K562 (cell line): ENCODE results near the gene SNRPD2. TPM values are rescaled to one million over a fixed set of nuclear protein-coding genes. Genes with fewer than 3 reads are reported as not detected.

ENCODE experiments used
- BACH1 ChIP-seq: fragments of 200-800 bp; sonication (Bioruptor generic); IDR thresholded peaks from 2 replicates; pipeline ENCODE4 v1.6.1; 2016; ENCODE audit warnings: missing genetic modification characterization, missing compliant biosample characterization
- CHD7 ChIP-seq: fragments of 200-600 bp; sonication (generic); IDR thresholded peaks from one replicate; pipeline ENCODE4 v1.6.1; 2012; ENCODE audit warnings: mild to moderate bottlenecking, low read depth, low read length, inconsistent platforms
- DACH1 ChIP-seq: fragments of 450-650 bp; IDR thresholded peaks from 2 replicates; pipeline ENCODE4 v1.6.1; 2018; ENCODE audit not compliant: partially characterized antibody
- FOXA1 ChIP-seq: fragments of 450-650 bp; IDR thresholded peaks from 2 replicates; pipeline ENCODE4 v1.6.1; 2016; ENCODE audit warnings: mild to moderate bottlenecking, borderline replicate concordance
- HMGN3 ChIP-seq: IDR thresholded peaks from 2 replicates; pipeline ENCODE4 v1.6.1; 2011; ENCODE audit warnings: borderline replicate concordance, low read depth, mild to moderate bottlenecking, mixed read lengths, low read length; ENCODE audit not compliant: insufficient read length; ENCODE audit errors: extremely low read depth
- MED1 ChIP-seq: sonication (generic); formaldehyde crosslinking; IDR thresholded peaks from 2 replicates; pipeline ENCODE4 v1.8.1; 2023; ENCODE audit warnings: missing genetic modification reagents, borderline replicate concordance
- MYBL2 ChIP-seq, 2 experiments: fragments of 450-650 bp in 1 of 2; sonication (generic) in 1 of 2; formaldehyde crosslinking in 1 of 2; IDR thresholded peaks; 2 replicates each; pipeline versions ENCODE4 v1.6.1 to v1.8.1; 2017 to 2022; ENCODE audit warnings: borderline replicate concordance in 1 of 2, inconsistent platforms in 1 of 2, low read depth in 1 of 2, mild to moderate bottlenecking in 1 of 2, missing genetic modification reagents in 1 of 2, moderate library complexity in 1 of 2
- NFATC3 ChIP-seq: fragments of 450-650 bp; IDR thresholded peaks from 2 replicates; pipeline ENCODE4 v1.6.1; 2017; ENCODE audit warnings: mild to moderate bottlenecking
- POLR2AphosphoS5 ChIP-seq: IDR thresholded peaks from 2 replicates; pipeline ENCODE4 v1.6.1; 2011; ENCODE audit warnings: mild to moderate bottlenecking, low read depth, low read length, moderate library complexity; ENCODE audit not compliant: control insufficient read depth, insufficient read depth
- PPARD ChIP-seq: fragments of 250-450 bp; sonication (Bioruptor Pico); IDR thresholded peaks from 2 replicates; pipeline ENCODE4 v1.8.0; 2022; ENCODE audit warnings: inconsistent platforms, mild to moderate bottlenecking, moderate library complexity
- RBM14 ChIP-seq: fragments of 200-400 bp; formaldehyde crosslinking; IDR thresholded peaks from 2 replicates; pipeline ENCODE4 v1.6.1; 2018; ENCODE audit warnings: low read depth, mild to moderate bottlenecking, low read length, moderate library complexity, borderline replicate concordance; ENCODE audit not compliant: insufficient read depth
- RCOR1 ChIP-seq, 2 experiments: IDR thresholded peaks; 2 replicates each; pipeline ENCODE4 v1.6.1; 2012; ENCODE audit warnings: low read depth in 2 of 2, low read length in 2 of 2, borderline replicate concordance in 1 of 2, improper control_type of control experiment in 1 of 2
- TBP ChIP-seq: optimal IDR thresholded peaks from 2 replicates; pipeline ENCODE3; 2011; ENCODE audit warnings: low read depth, low read length, improper control_type of control experiment
- ZFX ChIP-seq: sonication (generic); formaldehyde crosslinking; IDR thresholded peaks from 2 replicates; pipeline ENCODE4 v1.8.0; 2022; ENCODE audit warnings: mild to moderate bottlenecking, missing genetic modification reagents, moderate library complexity
- ZKSCAN3 ChIP-seq: fragments of 250-450 bp; sonication (Bioruptor Pico); IDR thresholded peaks from 2 replicates; pipeline ENCODE4 v1.4.0; 2020
- ZNF232 ChIP-seq: sonication (generic); formaldehyde crosslinking; IDR thresholded peaks from 2 replicates; pipeline ENCODE4 v1.8.0; 2022; ENCODE audit warnings: mild to moderate bottlenecking, missing genetic modification reagents
- polyA plus RNA-seq, 8 experiments: library from polyadenylated mRNA; depleted of rRNA in 4 of 8; stranded (reverse) in 5 of 8; unstranded in 3 of 8; fragments of >200 nt; fragmentation: Nextera tagmentation in 2 of 8; fragmentation: Illumina TruSeq in 1 of 8; extraction: Ambion mirVana in 2 of 8; extraction: Trizol in 1 of 8; gene quantifications; 2 replicates each; pipeline versions ENCODE4 v1.2.1 to v1.2.3, GENCODE V29; 2011 to 2014; ENCODE audit warnings: inconsistent platforms in 1 of 8, missing spikeins in 1 of 8
- total RNA-seq, 7 experiments: library from RNA; depleted of rRNA in 6 of 7; stranded (reverse); fragments of >200 nt in 6 of 7; fragmentation: Illumina TruSeq in 2 of 7; extraction: Trizol in 2 of 7; gene quantifications; 2 replicates each; pipeline versions ENCODE4 v1.2.1 to v1.2.3, GENCODE V29; 2011 to 2021; ENCODE audit warnings: low replicate concordance in 1 of 7

Gene SNRPD2
- total and polyA plus RNA-seq, 9 of the 15 experiments (the other 6 are each of a cell fraction or from before 2014, with no cell fraction given): 728 to 4,411 (median 1,029) TPM

- TF ChIP-seq CHD7: no peak
- peak; percentile 53 for TF ChIP-seq ZFX
- TF ChIP-seq MYBL2 (IDR thresholded peaks at IDR 0.05; ENCODE audit: low read depth): no peak
- no peak for TF ChIP-seq MYBL2 (CRISPR knock-in tag; IDR thresholded peaks at IDR 0.05; ENCODE audit: borderline replicate concordance)
- no peak for TF ChIP-seq DACH1
- 0 out of 4 replicates have a peak, but pooled peaks of 1 of the 2 experiments have one; percentile 31 for TF ChIP-seq RCOR1 (IDR thresholded peaks at IDR 0.05; ENCODE audit: borderline replicate concordance in 1 of 2, low read depth in 2 of 2, low read length in 2 of 2)
- no peak for TF ChIP-seq ZNF232 (CRISPR knock-in tag)
- TF ChIP-seq FOXA1: no peak
- no peak for TF ChIP-seq PPARD (CRISPR knock-in tag)
- TF ChIP-seq MED1 (CRISPR knock-in tag): 0 out of 2 replicates have a peak, but pooled peaks have one; percentile 56
- TF ChIP-seq TBP: no peak
- TF ChIP-seq ZKSCAN3 (CRISPR knock-in tag): no peak
- TF ChIP-seq BACH1 (tag): no peak
- peak; percentile 65; the same call in 1 of the 2 replicates for TF ChIP-seq POLR2AphosphoS5
- peak; percentile 56 for TF ChIP-seq HMGN3
- no peak for TF ChIP-seq RBM14
- TF ChIP-seq NFATC3: no peak
These were observed 20.9 kb downstream of the SNRPD2 start (continued) for GRCh38 chr19:45670670-45671453.
